DMS53 treated with DMSO at 0.1 percent for 48 hours (cell line): ENCODE measurements around the gene PAK5.
A peak's percentile ranks its signal among the peaks of the same experiment; 100 is the strongest.

ENCODE experiments used
- DNase-seq: peaks from one replicate; lab custom pipeline; 2025; ENCODE audit not compliant: unreplicated experiment; lab: John Stamatoyannopoulos, UW

The PAK5 gene

GRCh38 chr20:9838378-9839295 is at the start of gene PAK5:
Gene PAK5, minus strand, starts transcription at chr20:9839076. Its CDS starts 194,748 bp downstream, at chr20:9644328.
- peak; percentile 74 for DNase-seq

DNA sequence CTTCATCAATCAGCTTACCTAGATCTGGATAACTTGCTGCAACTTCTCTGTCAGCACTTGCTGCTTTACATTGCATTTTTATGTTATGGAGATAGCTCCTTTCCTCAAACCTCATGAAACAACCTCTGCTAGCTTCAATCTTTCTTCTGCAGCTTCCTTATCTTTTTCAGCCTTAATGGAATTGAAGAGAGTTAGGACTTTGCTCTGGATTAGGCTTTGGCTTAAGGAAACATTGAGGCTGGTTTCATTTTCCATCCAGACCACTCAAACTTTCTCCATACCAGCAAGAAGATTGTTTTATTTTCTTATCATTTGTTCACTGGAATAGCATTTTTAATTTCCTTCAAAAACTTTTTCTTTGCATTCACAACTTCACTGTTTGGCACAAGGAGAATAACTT is 48.8 kb upstream of the PAK5 start:
- no peak for DNase-seq

GRCh38 chr20:9886227-9886626 is 47.4 kb upstream of the PAK5 start:
- no peak for DNase-seq

- no peak for DNase-seq
Measured at GRCh38 chr20:9884666-9885065, 45.8 kb upstream of the PAK5 start.

DNA sequence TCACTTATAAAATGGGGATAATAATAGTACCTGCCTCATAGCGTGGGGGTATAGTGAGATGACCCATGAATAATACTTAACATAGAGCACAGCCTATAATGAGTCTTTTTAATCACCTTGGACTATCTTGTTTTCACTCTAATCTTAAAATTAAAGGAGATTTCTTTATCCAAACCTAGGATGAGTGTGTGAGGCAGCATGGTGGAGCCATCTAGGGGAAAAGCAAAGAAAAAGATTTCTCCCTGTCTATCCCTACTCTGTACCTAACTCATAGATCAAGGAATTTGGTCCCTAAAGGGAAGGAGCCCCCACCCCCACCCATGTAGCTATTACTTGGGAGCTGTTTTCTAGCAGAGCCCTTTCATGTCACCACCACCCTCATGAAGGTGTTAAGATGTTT is 45.2 kb upstream of the PAK5 start:
- peak; percentile 24 for DNase-seq

DNA sequence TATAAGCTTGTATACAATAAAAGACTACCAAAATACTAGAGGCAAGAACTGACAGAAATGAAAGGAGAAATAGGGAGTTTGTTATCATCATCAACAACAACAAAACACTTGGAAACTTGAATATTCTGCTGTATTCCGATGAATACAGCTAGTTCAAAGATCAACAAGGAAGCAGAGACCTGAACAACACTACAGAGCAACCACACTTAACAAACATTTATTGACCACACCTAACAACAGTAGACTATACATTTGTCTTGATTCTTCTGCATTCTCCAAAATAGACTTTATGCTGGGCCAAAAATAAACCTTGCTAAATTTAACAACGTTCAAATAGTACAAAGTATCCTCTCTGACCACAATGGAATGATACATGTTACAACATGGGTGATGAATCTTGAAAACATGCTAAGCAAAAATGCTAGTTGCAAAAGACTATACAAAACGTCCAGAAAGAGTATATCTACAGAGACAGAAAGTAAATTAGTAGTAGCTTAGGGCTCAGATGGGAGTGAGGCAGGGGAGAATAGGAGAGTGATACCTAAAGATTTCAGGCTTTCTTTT is 39.1 kb upstream of the PAK5 start:
- no peak for DNase-seq

DNA sequence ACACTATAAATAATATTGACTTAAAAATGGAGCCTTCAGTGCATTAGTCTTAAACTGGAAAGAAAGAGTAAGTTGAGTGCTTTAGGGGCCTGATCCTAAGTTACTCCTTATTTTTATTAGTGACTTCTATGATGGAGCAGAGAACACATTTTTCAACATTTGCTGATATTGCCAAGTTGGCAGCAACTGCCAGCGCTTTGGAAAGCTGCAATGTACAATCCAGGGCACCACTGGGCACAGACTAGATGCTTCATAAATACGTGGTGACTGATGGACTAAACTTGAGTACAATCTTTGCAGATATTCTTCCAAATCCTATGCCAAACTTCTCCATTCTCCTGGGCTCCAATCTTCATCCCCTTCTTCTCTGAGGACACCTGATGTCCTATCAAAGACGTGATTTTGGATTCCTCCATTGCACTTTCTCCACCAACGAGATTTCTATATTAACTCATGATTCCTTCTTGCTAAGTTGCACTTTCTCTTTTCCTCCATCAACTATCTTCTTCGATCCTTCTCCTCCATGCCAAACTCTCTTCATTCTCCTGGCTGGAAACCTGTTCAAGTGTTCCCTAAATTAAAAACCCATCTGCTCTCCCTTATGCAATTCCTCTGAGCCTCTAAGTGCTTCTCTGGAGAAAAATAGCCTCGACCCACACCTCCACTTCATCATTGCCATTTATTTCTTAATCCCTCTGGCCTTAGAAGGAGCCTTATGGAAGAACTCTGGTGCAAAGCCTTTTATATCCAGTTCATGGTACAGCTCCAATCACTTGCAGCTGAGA is 28.5 kb upstream of the PAK5 start:
- DNase-seq = no peak

DNA sequence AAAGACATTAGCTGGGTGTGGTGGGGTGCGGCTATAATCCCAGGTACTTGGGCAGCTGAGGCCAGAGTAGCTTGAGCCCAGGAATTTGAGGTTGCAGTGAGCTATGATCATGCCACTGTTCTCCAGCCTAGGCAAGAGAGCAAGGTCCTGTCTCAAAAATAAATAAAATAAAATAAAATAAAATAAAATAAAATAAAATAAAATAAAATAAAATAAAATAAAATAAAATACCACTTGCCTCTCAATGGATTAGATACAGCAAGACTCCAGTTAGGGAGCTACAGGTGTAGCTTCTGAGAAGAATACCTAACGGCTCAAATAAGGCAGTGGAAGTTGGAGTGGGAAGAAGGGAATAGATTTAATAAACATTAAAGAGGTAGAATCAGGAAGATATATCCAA is 13.7 kb upstream of the PAK5 start:
- no peak for DNase-seq

DNA sequence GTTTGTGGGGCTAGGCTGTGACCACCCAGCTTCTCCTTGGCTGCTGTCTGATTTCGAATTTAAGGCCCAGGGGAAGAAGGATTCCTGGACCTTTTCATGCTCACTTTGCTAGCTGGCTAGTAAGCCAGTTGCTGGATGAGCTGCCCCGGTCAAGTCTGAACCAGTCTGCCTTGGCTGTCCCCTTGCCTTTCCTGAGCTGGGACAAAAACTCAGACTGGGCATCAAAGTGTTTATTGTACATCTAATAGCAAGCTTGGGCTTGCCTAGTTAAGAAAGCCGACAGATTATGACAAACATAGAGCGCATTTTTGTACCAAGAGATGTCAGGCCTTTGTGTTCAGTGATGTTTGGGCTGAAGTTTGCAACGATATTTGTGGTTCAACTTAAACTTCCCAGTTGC is 750 bp upstream of the PAK5 start:
- DNase-seq = no peak

GRCh38 chr20:9838035-9838377 is 870 bp downstream of the PAK5 start:
- DNase-seq = no peak

DNA sequence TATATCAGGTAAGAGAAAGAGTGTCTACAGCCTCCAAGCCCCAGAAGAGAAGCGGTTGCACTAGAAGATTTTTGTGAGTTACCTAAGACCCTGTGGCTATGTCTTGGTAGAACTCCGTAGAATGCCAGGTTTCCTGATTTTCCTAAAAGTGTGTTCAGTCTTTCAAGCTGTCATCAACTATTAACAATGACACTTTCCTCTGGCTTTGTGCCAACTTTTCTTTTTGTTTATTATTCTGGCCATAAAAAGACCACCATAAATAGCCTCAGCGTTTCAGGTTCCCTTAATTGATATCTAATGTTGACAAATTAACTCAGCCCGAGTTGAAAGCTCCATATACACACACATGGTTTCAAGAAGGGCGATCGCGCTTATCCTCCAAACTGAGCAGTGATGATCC is 1.2 kb downstream of the PAK5 start:
- no peak for DNase-seq

DNA sequence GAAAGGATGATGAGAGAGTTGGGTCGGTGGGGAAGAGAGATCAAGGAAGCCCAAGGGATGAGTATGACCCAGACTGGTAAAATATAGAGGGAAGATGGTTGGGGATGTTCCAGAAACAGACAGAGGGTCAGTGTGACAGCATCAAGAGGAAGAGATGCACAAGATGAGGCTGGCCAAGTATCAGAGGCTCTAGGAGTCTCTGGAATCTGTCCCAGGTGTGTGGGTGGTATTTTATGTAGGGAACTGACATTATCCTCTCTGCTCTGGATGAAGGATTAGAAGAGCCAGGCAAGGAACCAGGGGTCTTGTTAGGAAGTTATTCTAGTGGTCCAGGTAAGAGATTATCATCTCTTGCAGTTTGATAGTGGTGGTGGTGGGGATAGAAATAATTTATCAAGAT is 3.6 kb downstream of the PAK5 start:
- no peak for DNase-seq

- no peak for DNase-seq
Measured at GRCh38 chr20:9831032-9831431, 7.8 kb downstream of the PAK5 start.

- DNase-seq = no peak
Measured at GRCh38 chr20:9829835-9830234, 9.0 kb downstream of the PAK5 start.

DNA sequence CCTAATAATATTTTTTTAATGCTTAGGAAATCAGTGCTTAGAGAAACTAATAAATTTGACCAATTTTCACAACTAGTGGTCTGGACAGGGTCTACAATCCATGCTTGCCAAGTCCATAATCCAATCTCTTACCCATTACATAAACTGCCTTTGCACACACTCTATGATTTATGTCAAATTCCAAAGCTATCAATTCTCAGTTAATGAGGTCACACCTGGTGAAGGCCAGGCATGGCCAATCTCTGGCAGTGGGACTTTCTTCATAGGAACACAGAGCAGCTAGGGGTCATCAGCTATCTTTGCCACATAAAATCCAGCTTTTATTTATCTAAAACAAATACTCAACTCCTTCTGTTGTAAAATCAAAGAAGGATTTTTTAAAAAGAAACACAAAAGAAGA is 21.2 kb downstream of the PAK5 start:
- no peak for DNase-seq

DNA sequence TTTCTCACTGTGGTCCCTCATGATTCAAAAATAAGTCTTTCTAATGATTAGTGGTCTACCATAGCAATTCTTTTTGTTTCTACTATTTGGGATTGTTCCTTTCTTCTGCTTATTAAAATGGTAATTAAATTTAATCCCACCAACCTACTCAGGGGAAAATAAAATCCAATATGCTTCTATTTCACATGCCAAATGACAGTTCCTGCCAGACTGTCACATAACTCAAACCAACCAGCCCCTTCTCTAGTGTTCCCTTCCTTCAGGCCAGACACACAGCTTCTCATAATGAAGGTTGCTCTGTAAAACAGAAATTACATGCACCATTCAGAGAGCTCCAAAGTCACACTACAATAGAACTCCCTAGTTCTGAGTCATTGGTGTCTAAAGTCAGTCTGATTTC is 23.2 kb downstream of the PAK5 start:
- DNase-seq = no peak

GRCh38 chr20:9810738-9811137 is 28.1 kb downstream of the PAK5 start:
- DNase-seq = no peak

GRCh38 chr20:9809271-9809670 is 29.6 kb downstream of the PAK5 start:
- no peak for DNase-seq

GRCh38 chr20:9808166-9808565 is 30.7 kb downstream of the PAK5 start:
- DNase-seq = no peak

GRCh38 chr20:9807136-9807535 is 31.7 kb downstream of the PAK5 start:
- DNase-seq = no peak

DNA sequence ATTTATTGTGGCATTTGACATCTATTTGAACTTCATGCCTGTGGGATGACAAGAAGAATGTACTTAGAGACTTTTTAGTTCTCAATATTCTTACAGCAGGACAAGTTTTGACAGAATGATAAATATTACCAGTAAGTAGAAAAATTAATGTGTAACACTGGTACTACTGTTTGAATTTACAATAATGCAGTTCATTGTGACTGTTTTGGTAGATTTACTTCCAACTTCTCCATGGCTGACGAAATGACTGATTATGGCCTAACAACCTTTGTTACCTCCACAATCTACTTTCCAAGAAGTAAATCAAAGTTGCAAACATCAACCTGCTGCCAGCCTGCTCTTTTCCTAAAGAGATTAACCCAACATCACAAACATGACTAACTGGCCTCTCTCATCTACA is 38.5 kb downstream of the PAK5 start:
- DNase-seq = no peak

GRCh38 chr20:9794831-9795230 is 44.0 kb downstream of the PAK5 start:
- no peak for DNase-seq
